Immature natural killer cell (primary cell): ENCODE results near the gene TM9SF3. TPM values are rescaled to one million over a fixed set of nuclear protein-coding genes. Genes with fewer than 3 reads are reported as not detected.
A peak's percentile ranks its signal among the peaks of the same experiment; 100 is the strongest.

Experiments
- DNase-seq, 3 donors: peaks; one replicate each; pipeline ENCODE4 v3.0.0; 2022; ENCODE audit warnings: mixed read lengths in 1 of 3
- H3K27ac Mint-ChIP-seq, 6 donors: one replicate each; pipeline ENCODE4 v1.8.0; 2020; ENCODE audit warnings: mixed read lengths in 6 of 6, mild to moderate bottlenecking in 5 of 6, inconsistent platforms in 4 of 6, moderate library complexity in 3 of 6
- H3K27me3 Mint-ChIP-seq, 3 donors: one replicate each; pipeline ENCODE4 v1.8.0; 2020 to 2021; ENCODE audit warnings: low read depth in 3 of 3, mild to moderate bottlenecking in 3 of 3, mixed read lengths in 3 of 3, moderate library complexity in 3 of 3, inconsistent platforms in 1 of 3
- H3K36me3 Mint-ChIP-seq, 3 donors: one replicate each; pipeline ENCODE4 v1.8.0; 2020; ENCODE audit warnings: mixed read lengths in 3 of 3, inconsistent platforms in 2 of 3, mild to moderate bottlenecking in 2 of 3
- H3K4me1 Mint-ChIP-seq, 2 donors: one replicate each; pipeline ENCODE4 v1.8.0; 2020; ENCODE audit warnings: inconsistent platforms in 2 of 2, mild to moderate bottlenecking in 2 of 2, mixed read lengths in 2 of 2, moderate library complexity in 1 of 2
- H3K4me3 Mint-ChIP-seq, 5 donors: one replicate each; pipeline ENCODE4 v1.8.0; 2020; ENCODE audit warnings: mild to moderate bottlenecking in 5 of 5, mixed read lengths in 5 of 5, inconsistent platforms in 3 of 5, moderate library complexity in 3 of 5
- H3K9me3 Mint-ChIP-seq, 6 donors: one replicate each; pipeline ENCODE4 v1.8.0; 2020; ENCODE audit warnings: mild to moderate bottlenecking in 6 of 6, mixed read lengths in 6 of 6, inconsistent platforms in 4 of 6, moderate library complexity in 3 of 6
- polyA plus RNA-seq, 3 donors: library from polyadenylated mRNA; unstranded; fragments of 300-500 nt; fragmentation: Illumina TruSeq; gene quantifications; one replicate each; pipeline ENCODE4 v1.2.3, GENCODE V29; 2021

Gene TM9SF3
- polyA plus RNA-seq, 3 donors from 2014 or later = 66.9 to 90.9 (median 87.2) TPM

- no peak for DNase-seq
- peaks cover 7 to 59% of the 10 kb centered on the region in 2 donors for H3K4me1 Mint-ChIP-seq
- H3K9me3 Mint-ChIP-seq = no peaks in the 10 kb centered on the region
- H3K4me3 Mint-ChIP-seq = no peak overlapping the region
- H3K27me3 Mint-ChIP-seq = no peaks in the 10 kb centered on the region
- H3K36me3 Mint-ChIP-seq = peaks cover 20 to 24% (median 23%) of the 10 kb centered on the region in 3 donors
- H3K27ac Mint-ChIP-seq = peak overlapping the region in 1 of 6 donors; percentile 22
Observed at GRCh38 chr10:96538683-96539082, 48.1 kb downstream of the TM9SF3 start.

GRCh38 chr10:96536129-96536528, 50.7 kb downstream of the TM9SF3 start:
- H3K36me3 Mint-ChIP-seq = peaks cover 16 to 22% (median 18%) of the 10 kb centered on the region in 3 donors
- peaks cover 3 to 63% of the 10 kb centered on the region in 2 donors for H3K4me1 Mint-ChIP-seq
- DNase-seq = no peak
- H3K9me3 Mint-ChIP-seq = no peaks in the 10 kb centered on the region
- no peaks in the 10 kb centered on the region for H3K27me3 Mint-ChIP-seq
- H3K27ac Mint-ChIP-seq = peak overlapping the region in 1 of 6 donors; percentile 32
- H3K4me3 Mint-ChIP-seq = no peak overlapping the region

- Mint-ChIP-seq H3K27ac (no peak overlapping the region), H3K36me3 (peaks cover 7 to 29% (median 8%) of the 10 kb centered on the region in 3 donors), H3K27me3 (no peaks in the 10 kb centered on the region), H3K4me3 (no peak overlapping the region), H3K4me1 (peaks cover 3 to 50% of the 10 kb centered on the region in 2 donors), H3K9me3 (no peaks in the 10 kb centered on the region)
- no peak for DNase-seq
Observed at GRCh38 chr10:96532523-96532922, 54.3 kb downstream of the TM9SF3 start.

DNA sequence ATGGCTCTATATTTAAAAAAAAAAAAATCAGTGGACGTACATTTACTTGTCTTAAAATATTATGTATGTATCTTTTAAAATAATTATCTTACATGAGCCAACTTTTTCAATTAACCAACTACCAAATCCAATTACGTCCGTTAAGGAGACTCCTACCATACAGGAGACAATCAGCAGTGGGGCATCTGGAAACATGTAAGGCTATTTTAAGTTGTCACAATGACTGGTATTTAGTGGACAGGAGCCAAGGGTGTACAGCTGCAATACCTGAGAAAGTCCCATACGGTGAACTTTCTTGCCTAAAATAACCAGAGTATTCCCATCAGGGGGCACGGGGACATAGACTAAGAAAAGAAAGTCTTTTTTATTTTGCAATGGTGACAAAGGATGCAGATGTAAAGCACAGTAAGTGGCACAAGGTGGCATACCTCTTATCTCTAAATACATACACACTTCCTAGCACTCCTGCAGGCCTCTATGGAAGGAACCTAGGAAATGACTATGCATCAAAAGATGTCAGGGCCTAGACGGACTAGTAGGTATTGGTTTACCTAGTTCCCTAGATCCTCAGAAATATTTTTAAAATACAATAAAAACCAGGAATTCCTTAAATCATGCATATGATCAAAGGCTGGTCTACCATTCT, 57.1 kb downstream of the TM9SF3 start:
- Mint-ChIP-seq H3K4me1 (peaks cover 3 to 27% of the 10 kb centered on the region in 2 donors), H3K9me3 (no peaks in the 10 kb centered on the region), H3K36me3 (peaks cover 7 to 42% (median 13%) of the 10 kb centered on the region in 3 donors), H3K27me3 (no peaks in the 10 kb centered on the region), H3K4me3 (no peak overlapping the region), H3K27ac (no peak overlapping the region)
- no peak for DNase-seq

- Mint-ChIP-seq H3K4me3 (no peak overlapping the region), H3K36me3 (peaks cover 19 to 55% (median 30%) of the 10 kb centered on the region in 3 donors), H3K27me3 (no peaks in the 10 kb centered on the region), H3K27ac (peak overlapping the region in 1 of 6 donors; percentile 66), H3K9me3 (no peaks in the 10 kb centered on the region), H3K4me1 (peaks cover 0 to 6% of the 10 kb centered on the region in 2 donors)
- DNase-seq = no peak
Observed at GRCh38 chr10:96524741-96525140, 62.1 kb downstream of the TM9SF3 start.

DNA sequence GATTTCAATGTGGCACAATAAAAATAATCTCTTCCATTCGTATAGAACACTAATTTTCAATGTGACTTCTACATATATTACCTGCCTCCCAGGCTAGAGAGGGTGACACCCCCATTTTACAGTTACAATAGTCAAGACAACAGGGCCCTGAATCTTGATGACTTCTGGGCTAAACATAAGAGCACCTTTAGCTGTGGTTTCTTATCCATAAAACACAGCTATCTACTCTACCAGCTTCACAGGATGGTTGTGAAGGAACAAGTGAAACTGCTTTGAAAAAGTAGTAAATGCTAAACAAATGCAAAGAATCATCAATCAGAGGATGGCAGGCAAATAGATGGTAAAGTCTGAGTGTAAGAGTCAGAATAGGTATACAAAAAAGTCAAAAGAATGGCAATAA, 69.5 kb downstream of the TM9SF3 start:
- Mint-ChIP-seq H3K36me3 (peaks cover 15 to 33% (median 15%) of the 10 kb centered on the region in 3 donors), H3K9me3 (no peaks in the 10 kb centered on the region), H3K27me3 (peaks cover 1 to 13% (median 6%) of the 10 kb centered on the region in 3 donors), H3K4me1 (peaks cover 18 to 19% of the 10 kb centered on the region in 2 donors), H3K4me3 (no peak overlapping the region), H3K27ac (no peak overlapping the region)
- no peak for DNase-seq

DNA sequence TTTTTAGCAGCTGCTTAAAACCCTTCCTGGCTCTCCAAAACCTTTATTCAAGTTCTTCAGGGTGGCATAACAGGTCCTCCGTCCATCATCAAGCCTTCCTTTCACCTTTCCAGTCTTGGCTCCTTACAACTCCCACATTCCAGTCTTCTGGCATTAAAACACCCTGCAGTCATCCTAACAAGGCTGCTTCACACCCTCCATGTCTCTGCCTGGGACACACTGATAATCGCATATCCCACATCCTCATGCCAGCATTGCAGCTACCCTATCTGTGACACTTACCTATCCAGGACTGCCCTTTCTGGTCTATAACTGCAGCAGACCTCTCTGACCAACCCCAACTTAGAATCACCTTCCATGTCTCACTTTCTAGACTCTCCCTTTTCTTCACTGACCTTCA, 70.5 kb downstream of the TM9SF3 start:
- Mint-ChIP-seq H3K27me3 (peaks cover 4 to 17% (median 11%) of the 10 kb centered on the region in 3 donors), H3K27ac (no peak overlapping the region), H3K9me3 (no peaks in the 10 kb centered on the region), H3K36me3 (peaks cover 8 to 26% (median 8%) of the 10 kb centered on the region in 3 donors), H3K4me1 (peaks cover 23 to 25% of the 10 kb centered on the region in 2 donors), H3K4me3 (peak overlapping the region in 1 of 5 donors; percentile 6)
- DNase-seq = no peak

GRCh38 chr10:96513698-96514561, 72.9 kb downstream of the TM9SF3 start, which contains the start of gene TLL2:
TSS of gene TLL2 (minus strand) at chr10:96513926. CDS start at chr10:96513685, 241 bp downstream.
- Mint-ChIP-seq H3K27ac (peak within 1 kb of the TSS in 1 of 6 donors; percentile 51), H3K9me3 (no peaks in the 10 kb centered on the region), H3K36me3 (peaks cover 0 to 8% (median 0%) of the 10 kb centered on the region in 3 donors), H3K4me1 (peaks cover 23 to 25% of the 10 kb centered on the region in 2 donors), H3K27me3 (peaks cover 4 to 17% (median 11%) of the 10 kb centered on the region in 3 donors), H3K4me3 (peak within 1 kb of the TSS; percentile 78 to 87 (median 85))
- peak; percentile 71 to 73 (median 72) for DNase-seq

- no peak for DNase-seq
- H3K4me1 Mint-ChIP-seq = peaks cover 23 to 25% of the 10 kb centered on the region in 2 donors
- peaks cover 0 to 2% (median 0%) of the 10 kb centered on the region in 3 donors for H3K36me3 Mint-ChIP-seq
- H3K9me3 Mint-ChIP-seq = no peaks in the 10 kb centered on the region
- peak overlapping the region; percentile 78 to 87 (median 85) for H3K4me3 Mint-ChIP-seq
- H3K27ac Mint-ChIP-seq = no peak overlapping the region
- H3K27me3 Mint-ChIP-seq = peaks cover 4 to 17% (median 11%) of the 10 kb centered on the region in 3 donors
Observed at GRCh38 chr10:96513305-96513697, 73.5 kb downstream of the TM9SF3 start.

DNA sequence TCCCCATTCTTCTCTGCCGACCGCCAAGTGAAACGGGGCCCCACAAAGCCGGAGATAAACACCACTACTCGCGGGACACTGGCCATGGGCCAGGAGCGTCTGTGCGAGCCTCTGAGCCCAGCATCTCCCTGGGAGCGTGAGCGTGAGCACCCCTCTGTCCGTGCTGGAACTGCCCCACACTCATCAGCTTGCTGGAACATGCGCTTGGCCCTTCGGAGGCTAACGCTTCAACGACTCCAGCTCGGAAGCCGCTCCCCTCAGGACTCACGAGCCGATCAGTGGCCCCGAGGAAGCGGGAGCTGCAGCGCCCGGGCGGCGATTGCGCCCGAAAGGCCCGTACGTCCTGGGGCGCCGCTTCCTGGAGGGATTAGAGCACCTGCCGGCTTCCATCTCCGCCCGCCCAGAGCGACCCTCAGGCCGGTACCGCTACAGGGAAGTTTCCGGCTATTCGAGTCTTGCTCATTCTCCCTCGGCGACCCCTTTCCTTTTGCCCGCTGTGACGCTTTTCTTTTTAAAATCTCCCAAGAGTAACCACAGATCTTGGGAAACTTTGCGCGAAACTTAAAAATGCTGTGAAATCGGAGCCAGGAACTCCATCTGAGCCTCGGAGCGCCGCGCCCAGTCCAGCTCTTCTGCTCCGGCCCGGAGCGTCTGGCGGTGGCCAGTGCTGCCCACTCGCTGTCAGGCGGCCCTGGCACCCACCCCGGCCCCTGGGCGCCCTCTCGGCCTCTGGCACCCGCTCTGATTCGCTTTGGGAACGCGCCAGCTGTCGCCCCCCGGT, 74.1 kb downstream of the TM9SF3 start:
- H3K27ac Mint-ChIP-seq = peak overlapping the region in 1 of 6 donors; percentile 4
- peaks cover 23 to 25% of the 10 kb centered on the region in 2 donors for H3K4me1 Mint-ChIP-seq
- no peaks in the 10 kb centered on the region for H3K9me3 Mint-ChIP-seq
- peaks cover 5 to 17% (median 11%) of the 10 kb centered on the region in 3 donors for H3K27me3 Mint-ChIP-seq
- peak in 1 of 3 donors; percentile 10 for DNase-seq
- peak overlapping the region; percentile 78 to 87 (median 85) for H3K4me3 Mint-ChIP-seq
- no peaks in the 10 kb centered on the region for H3K36me3 Mint-ChIP-seq

- peaks cover 0 to 3% (median 0%) of the 10 kb centered on the region in 3 donors for H3K36me3 Mint-ChIP-seq
- peaks cover 6 to 17% (median 7%) of the 10 kb centered on the region in 3 donors for H3K27me3 Mint-ChIP-seq
- H3K27ac Mint-ChIP-seq = no peak overlapping the region
Observed at GRCh38 chr10:96511044-96511945, 75.5 kb downstream of the TM9SF3 start.

DNA sequence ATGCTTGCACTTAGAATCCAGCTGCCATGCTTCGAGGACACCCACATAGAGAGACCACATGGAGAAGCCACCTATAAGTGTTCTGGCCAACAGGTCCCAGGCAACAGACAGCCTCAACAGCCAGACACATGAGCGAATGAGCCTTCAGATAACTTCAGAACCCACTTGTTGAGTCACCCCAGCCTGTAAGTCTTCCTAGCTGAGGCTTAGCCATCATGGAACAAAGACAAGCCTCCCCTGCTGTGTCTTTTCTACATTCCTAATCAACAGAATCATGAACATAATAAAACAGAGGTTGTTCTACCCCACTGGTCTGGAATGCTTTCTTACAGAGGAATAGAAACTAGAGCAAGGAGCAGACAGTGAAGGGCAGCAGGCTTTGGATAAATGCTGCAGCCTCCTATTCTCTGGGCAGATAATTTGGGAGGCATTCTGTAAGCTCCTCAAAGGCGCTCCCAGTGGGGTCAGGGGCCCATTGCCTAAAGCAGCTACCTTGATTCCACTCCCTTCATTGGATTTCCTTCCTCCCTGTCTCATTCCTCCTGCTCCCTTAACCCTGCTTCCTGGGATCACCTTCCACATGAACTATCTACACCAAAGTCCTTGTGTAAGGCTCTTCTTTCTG, 77.7 kb downstream of the TM9SF3 start:
- Mint-ChIP-seq H3K36me3 (peaks cover 0 to 3% (median 0%) of the 10 kb centered on the region in 3 donors), H3K4me3 (no peak overlapping the region)

More at GRCh38 chr10:96511044-96511945, 75.5 kb downstream of the TM9SF3 start:
- peaks cover 23 to 25% of the 10 kb centered on the region in 2 donors for H3K4me1 Mint-ChIP-seq
- H3K4me3 Mint-ChIP-seq = peak overlapping the region in 2 of 5 donors; percentile 25 to 78
- no peaks in the 10 kb centered on the region for H3K9me3 Mint-ChIP-seq
- peak in 1 of 3 donors; percentile 5 for DNase-seq

More for the DNA sequence above, 77.7 kb downstream of the TM9SF3 start:
- peaks cover 15 to 17% of the 10 kb centered on the region in 2 donors for H3K4me1 Mint-ChIP-seq
- peaks cover 4 to 13% (median 6%) of the 10 kb centered on the region in 3 donors for H3K27me3 Mint-ChIP-seq
- DNase-seq = no peak
- H3K9me3 Mint-ChIP-seq = no peaks in the 10 kb centered on the region
- no peak overlapping the region for H3K27ac Mint-ChIP-seq
